Rectal smooth muscle tissue (tissue), 1 donor: ENCODE results near the gene KLHL8.
"Not testable (repeated sequence)": the region's sequence is repeated elsewhere in the genome, so short reads cannot be mapped to it uniquely, and the experiment has no call there.

Experiments used
- H3K27ac ChIP-seq: one replicate; pipeline ENCODE4 v1.7.0; 2013; ENCODE audit warnings: low read depth, low read length, inconsistent platforms
- H3K27me3 ChIP-seq: one replicate; pipeline ENCODE4 v1.7.0; 2013; ENCODE audit warnings: low read length; ENCODE audit not compliant: control insufficient read depth, insufficient read depth
- H3K36me3 ChIP-seq: one replicate; pipeline ENCODE4 v1.7.0; 2013; ENCODE audit warnings: low read length; ENCODE audit not compliant: control insufficient read depth, insufficient read depth
- H3K4me1 ChIP-seq: one replicate; pipeline ENCODE4 v1.7.0; 2013; ENCODE audit warnings: low read length; ENCODE audit not compliant: control insufficient read depth, insufficient read depth
- H3K4me3 ChIP-seq: one replicate; pipeline ENCODE4 v1.7.0; 2013; ENCODE audit warnings: low read length
- H3K9ac ChIP-seq: one replicate; pipeline ENCODE4 v1.7.0; 2013; ENCODE audit warnings: low read length

Gene KLHL8

GRCh38 chr4:87151730-87152129 lies 68.7 kb downstream of the KLHL8 start:
- Histone ChIP-seq H3K4me3 (no peak overlapping the region), H3K27ac (peak overlapping the region; percentile 48), H3K4me1 (peaks cover 19% of the 10 kb centered on the region), H3K36me3 (no peaks in the 10 kb centered on the region), H3K27me3 (no peaks in the 10 kb centered on the region), H3K9ac (no peak overlapping the region)

- H3K4me3 ChIP-seq: no peak overlapping the region
- H3K27ac ChIP-seq: peak overlapping the region; percentile 48
- no peaks in the 10 kb centered on the region for H3K27me3 ChIP-seq
- peaks cover 19% of the 10 kb centered on the region for H3K4me1 ChIP-seq
- no peaks in the 10 kb centered on the region for H3K36me3 ChIP-seq
- H3K9ac ChIP-seq: no peak overlapping the region
Observed at GRCh38 chr4:87150498-87151261, 69.7 kb downstream of the KLHL8 start.

- Histone ChIP-seq H3K4me1 (peaks cover 15% of the 10 kb centered on the region), H3K27me3 (no peaks in the 10 kb centered on the region), H3K36me3 (peaks cover 3% of the 10 kb centered on the region), H3K4me3 (no peak overlapping the region), H3K27ac (no peak overlapping the region), H3K9ac (no peak overlapping the region)
Observed at GRCh38 chr4:87147116-87147515, 73.3 kb downstream of the KLHL8 start.

GRCh38 chr4:87145934-87146333 lies 74.5 kb downstream of the KLHL8 start:
- not testable (repeated sequence) for H3K4me1 ChIP-seq, H3K36me3 ChIP-seq, H3K4me3 ChIP-seq, H3K9ac ChIP-seq, H3K27me3 ChIP-seq, H3K27ac ChIP-seq

GRCh38 chr4:87144356-87144755 lies 76.1 kb downstream of the KLHL8 start:
- H3K27ac ChIP-seq: no peak overlapping the region
- no peaks in the 10 kb centered on the region for H3K27me3 ChIP-seq
- H3K4me1 ChIP-seq: no peaks in the 10 kb centered on the region
- no peak overlapping the region for H3K4me3 ChIP-seq
- H3K9ac ChIP-seq: no peak overlapping the region
- peaks cover 3% of the 10 kb centered on the region for H3K36me3 ChIP-seq

- no peak overlapping the region for H3K9ac ChIP-seq
- H3K4me1 ChIP-seq: no peaks in the 10 kb centered on the region
- no peak overlapping the region for H3K4me3 ChIP-seq
- peaks cover 6% of the 10 kb centered on the region for H3K36me3 ChIP-seq
- no peak overlapping the region for H3K27ac ChIP-seq
- H3K27me3 ChIP-seq: no peaks in the 10 kb centered on the region
Observed at GRCh38 chr4:87141428-87141827, 79.0 kb downstream of the KLHL8 start.

GRCh38 chr4:87134122-87134521 lies 86.3 kb downstream of the KLHL8 start:
- Histone ChIP-seq H3K9ac (no peak overlapping the region), H3K36me3 (peaks cover 52% of the 10 kb centered on the region), H3K4me3 (no peak overlapping the region), H3K4me1 (no peaks in the 10 kb centered on the region), H3K27ac (no peak overlapping the region), H3K27me3 (no peaks in the 10 kb centered on the region)

- Histone ChIP-seq H3K4me3 (no peak overlapping the region), H3K27ac (no peak overlapping the region), H3K9ac (no peak overlapping the region), H3K4me1 (no peaks in the 10 kb centered on the region), H3K27me3 (no peaks in the 10 kb centered on the region), H3K36me3 (peaks cover 57% of the 10 kb centered on the region)
Observed at GRCh38 chr4:87133183-87133582, 87.2 kb downstream of the KLHL8 start.

GRCh38 chr4:87132035-87132434 lies 88.4 kb downstream of the KLHL8 start:
- H3K36me3 ChIP-seq: peaks cover 58% of the 10 kb centered on the region
- no peak overlapping the region for H3K9ac ChIP-seq

GRCh38 chr4:87130985-87131703 lies 89.3 kb downstream of the KLHL8 start:
- Histone ChIP-seq H3K36me3 (peaks cover 60% of the 10 kb centered on the region), H3K9ac (no peak overlapping the region), H3K27ac (no peak overlapping the region)

More at GRCh38 chr4:87132035-87132434, 88.4 kb downstream of the KLHL8 start:
- no peak overlapping the region for H3K4me3 ChIP-seq
- no peak overlapping the region for H3K27ac ChIP-seq
- H3K4me1 ChIP-seq: no peaks in the 10 kb centered on the region
- no peaks in the 10 kb centered on the region for H3K27me3 ChIP-seq

GRCh38 chr4:87129681-87130080 lies 90.7 kb downstream of the KLHL8 start:
- Histone ChIP-seq H3K27ac (no peak overlapping the region), H3K27me3 (no peaks in the 10 kb centered on the region), H3K4me1 (no peaks in the 10 kb centered on the region), H3K4me3 (no peak overlapping the region), H3K9ac (no peak overlapping the region), H3K36me3 (peaks cover 57% of the 10 kb centered on the region)

More at GRCh38 chr4:87130985-87131703, 89.3 kb downstream of the KLHL8 start:
- Histone ChIP-seq H3K4me3 (no peak overlapping the region), H3K27me3 (no peaks in the 10 kb centered on the region), H3K4me1 (no peaks in the 10 kb centered on the region)

GRCh38 chr4:87128006-87128705 lies 92.3 kb downstream of the KLHL8 start:
- Histone ChIP-seq H3K4me1 (no peaks in the 10 kb centered on the region), H3K27me3 (no peaks in the 10 kb centered on the region), H3K36me3 (peaks cover 42% of the 10 kb centered on the region), H3K27ac (no peak overlapping the region), H3K9ac (no peak overlapping the region), H3K4me3 (no peak overlapping the region)
